ENCODE measurements around the gene MAGEB2. TPM values are rescaled to one million over a fixed set of nuclear protein-coding genes. Genes with fewer than 3 reads are reported as not detected.

The MAGEB2 gene
- total and polyA plus RNA-seq, 12 donors = 0.14 to 0.19 TPM; not detected in 10

DNA sequence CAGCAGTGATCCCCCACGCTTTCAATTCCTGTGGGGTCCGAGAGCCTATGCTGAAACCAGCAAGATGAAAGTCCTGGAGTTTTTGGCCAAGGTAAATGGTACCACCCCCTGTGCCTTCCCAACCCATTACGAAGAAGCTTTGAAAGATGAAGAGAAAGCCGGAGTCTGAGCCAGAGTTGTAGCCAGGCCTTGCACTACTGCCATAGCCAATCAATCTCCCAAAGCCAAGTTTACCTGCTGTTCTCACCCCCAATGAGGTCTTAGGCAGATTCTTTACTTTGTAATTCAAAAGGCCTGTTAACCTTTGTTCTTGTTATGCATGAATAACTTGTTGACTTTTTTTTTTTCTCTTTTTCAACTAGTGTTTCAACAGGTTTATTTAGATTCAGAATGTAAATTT is 4.0 kb downstream of the MAGEB2 start:
- intact Hi-C loops (cut with DNase I) = no loop called here
- 73 to 87% (median 82%) methylated on average over 4 of the region's 4 CpGs for WGBS, 4 donors
- no peaks in the 10 kb centered on the region for H3K4me1 ChIP-seq (replicated peaks in 1 of 2)
- H3K27ac ChIP-seq = no peak overlapping the region
- DNase-seq = no peak
- H3K27me3 ChIP-seq = no peaks in the 10 kb centered on the region
- H3K36me3 ChIP-seq (replicated peaks in 1 of 2) = no peaks in the 10 kb centered on the region
- no peak overlapping the region for H3K4me3 ChIP-seq
- TF ChIP-seq POLR2A (IDR thresholded peaks at IDR 0.05) (no peak), CTCF (IDR thresholded peaks at IDR 0.05) (no peak)
- H3K9me3 ChIP-seq (replicated peaks in 1 of 3) = no peaks in the 10 kb centered on the region

DNA sequence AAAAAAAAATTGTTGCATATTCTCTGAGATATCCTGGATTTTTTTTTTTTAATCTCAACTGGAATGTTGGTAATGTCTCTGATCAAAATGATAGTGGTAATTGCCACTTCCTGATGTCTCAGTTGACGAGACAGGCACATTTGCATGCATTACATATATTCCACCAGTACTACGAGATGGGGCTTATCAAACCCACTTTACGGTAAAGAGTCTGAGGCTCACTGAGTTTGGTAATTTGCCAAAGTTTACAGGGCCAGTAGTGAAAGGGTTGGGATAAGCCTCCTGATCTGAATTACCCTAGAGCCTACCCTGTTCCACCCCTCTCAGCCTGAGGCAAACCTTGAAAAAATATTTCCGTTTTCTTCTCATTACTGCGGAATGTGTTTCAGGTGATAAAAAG is 5.3 kb downstream of the MAGEB2 start:
- no peaks in the 10 kb centered on the region for H3K4me1 ChIP-seq (replicated peaks in 1 of 2)
- 77 to 86% (median 81%) methylated on average over 5 of the region's 5 CpGs for WGBS, 4 donors
- H3K36me3 ChIP-seq (replicated peaks in 1 of 2) = no peaks in the 10 kb centered on the region
- TF ChIP-seq POLR2A (IDR thresholded peaks at IDR 0.05) (no peak), CTCF (IDR thresholded peaks at IDR 0.05) (no peak)
- no peak overlapping the region for H3K27ac ChIP-seq
- intact Hi-C loops (cut with DNase I) = no loop called here
- no peak for DNase-seq
- H3K27me3 ChIP-seq = no peaks in the 10 kb centered on the region
- H3K9me3 ChIP-seq (replicated peaks in 1 of 3) = no peaks in the 10 kb centered on the region
- no peak overlapping the region for H3K4me3 ChIP-seq

GRCh38 chrX:30224536-30224935 is 9.2 kb downstream of the MAGEB2 start:
- TF ChIP-seq POLR2A (IDR thresholded peaks at IDR 0.05) (no peak), CTCF (IDR thresholded peaks at IDR 0.05) (no peak)
- Histone ChIP-seq H3K27me3 (no peaks in the 10 kb centered on the region), H3K27ac (no peak overlapping the region), H3K4me3 (no peak overlapping the region), H3K36me3 (replicated peaks in 1 of 2) (no peaks in the 10 kb centered on the region), H3K4me1 (replicated peaks in 1 of 2) (no peaks in the 10 kb centered on the region), H3K9me3 (replicated peaks in 1 of 3) (no peaks in the 10 kb centered on the region)
- 19 to 69% (median 36%) methylated on average over 2 of the region's 2 CpGs for WGBS, 4 donors
- intact Hi-C loops (cut with DNase I) = no loop called here
- no peak for DNase-seq

DNA sequence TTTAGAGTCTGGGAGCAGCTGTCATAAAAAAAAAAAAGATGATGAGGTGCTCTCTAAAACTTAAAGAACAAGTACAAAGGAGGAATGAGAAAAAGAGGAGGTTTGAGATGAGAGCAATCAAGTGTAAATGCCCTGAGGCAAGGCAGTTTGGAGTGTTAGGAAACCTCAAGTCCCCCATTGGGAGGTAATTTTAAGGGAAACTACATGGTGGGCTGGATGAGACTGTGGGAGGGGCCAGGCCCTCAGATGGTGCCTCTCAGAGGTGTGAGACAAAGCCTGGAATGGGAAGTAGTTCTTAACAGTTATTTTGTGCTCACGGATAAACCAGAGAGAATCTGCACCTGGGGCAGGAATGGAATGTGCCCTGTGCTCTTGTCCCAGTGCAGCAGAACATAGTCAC is 13.2 kb downstream of the MAGEB2 start:
- Histone ChIP-seq H3K27ac (no peak overlapping the region), H3K4me3 (no peak overlapping the region), H3K9me3 (replicated peaks in 1 of 3) (no peaks in the 10 kb centered on the region), H3K4me1 (replicated peaks in 1 of 2) (no peaks in the 10 kb centered on the region), H3K36me3 (replicated peaks in 1 of 2) (no peaks in the 10 kb centered on the region), H3K27me3 (no peaks in the 10 kb centered on the region)
- 50 to 71% (median 62%) methylated on average over 1 of the region's 1 CpG for WGBS, 4 donors
- intact Hi-C loops (cut with DNase I) = no loop called here
- DNase-seq = no peak
- TF ChIP-seq CTCF (IDR thresholded peaks at IDR 0.05) = no peak
- no peak for TF ChIP-seq POLR2A (IDR thresholded peaks at IDR 0.05)

Data from adrenal gland (tissue), 12 donors.